GM12801 (cell line): ENCODE measurements around the gene PRKAR1B.

Experiments
- CTCF ChIP-seq: IDR thresholded peaks from one replicate; pipeline ENCODE4 v1.5.1; 2011; ENCODE audit warnings: control low read depth; ENCODE audit not compliant: insufficient read length; ENCODE audit errors: extremely low read depth

PRKAR1B gene

GRCh38 chr7:703049-703448 is 24.0 kb downstream of the PRKAR1B start:
- TF ChIP-seq CTCF = no peak

- TF ChIP-seq CTCF = no peak
These were observed 25.9 kb downstream of the PRKAR1B start for GRCh38 chr7:701086-701671.

- no peak for TF ChIP-seq CTCF
These were observed 27.5 kb downstream of the PRKAR1B start for GRCh38 chr7:699476-700170.

GRCh38 chr7:698515-699475 is 28.3 kb downstream of the PRKAR1B start:
- no peak for TF ChIP-seq CTCF

- no peak for TF ChIP-seq CTCF
These were observed 30.1 kb downstream of the PRKAR1B start for GRCh38 chr7:696812-697551.

- no peak for TF ChIP-seq CTCF
These were observed 30.7 kb downstream of the PRKAR1B start for GRCh38 chr7:696426-696811.

GRCh38 chr7:693280-693679 is 33.8 kb downstream of the PRKAR1B start:
- no peak for TF ChIP-seq CTCF
